ENCODE measurements around the gene C7orf33.

- TF ChIP-seq REST (IDR thresholded peaks at IDR 0.05; ENCODE audit: insufficient read depth in 1 of 2, low read depth in 2 of 2, low read length in 2 of 2) (no peak), SIN3A (IDR thresholded peaks at IDR 0.05; ENCODE audit: borderline replicate concordance, insufficient read depth, low read length) (no peak), FOXP2 (optimal IDR thresholded peaks at IDR 0.05; ENCODE audit: borderline replicate concordance, extremely low read depth, extremely low read length, insufficient read depth) (no peak), POLR2AphosphoS5 (IDR thresholded peaks at IDR 0.05; ENCODE audit: low read depth, low read length) (no peak)
These were observed 19.2 kb upstream of the C7orf33 start for GRCh38 chr7:148571381-148571780.
